Inflammatory macrophage treated with lipopolysaccharide for 1 hour (primary cell): ENCODE data around the gene ABTB2.

Experiments
- DNase-seq, 2 donors: peaks; one replicate each; pipeline ENCODE4 v3.0.0-alpha.2; 2020 to 2022

Gene ABTB2

DNA sequence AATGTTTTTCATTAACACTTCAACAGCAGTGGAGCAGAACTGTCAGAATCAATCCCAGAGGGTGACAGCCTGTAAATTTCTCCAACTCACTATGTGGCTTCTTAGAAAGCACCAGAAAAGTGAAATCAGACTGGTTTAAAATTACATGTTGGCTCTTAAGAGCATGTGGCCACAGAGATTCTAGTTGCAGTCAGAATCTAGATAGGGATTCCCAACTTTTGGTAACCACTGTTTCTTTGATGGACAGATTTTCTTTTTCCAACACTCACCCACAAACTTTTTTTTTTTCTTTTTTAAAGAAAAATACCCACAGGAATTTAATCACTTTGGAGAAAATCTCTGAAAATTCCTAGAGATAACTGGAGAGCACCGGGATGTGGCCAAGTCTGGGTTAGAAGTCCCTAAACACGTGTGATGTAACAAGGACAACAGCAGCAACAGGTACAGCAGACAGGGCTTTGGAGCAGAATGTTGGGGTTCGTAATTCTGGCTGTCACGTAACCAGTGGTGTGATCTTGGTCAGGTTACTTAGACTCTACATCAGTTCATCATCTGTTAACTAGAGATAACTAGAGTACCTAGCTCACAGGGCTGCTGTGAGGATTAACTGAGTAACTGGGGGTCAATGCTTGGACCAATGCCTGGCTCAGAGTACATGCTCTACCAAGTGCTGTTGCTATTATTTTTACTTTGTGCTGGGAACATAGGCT, 152.3 kb downstream of the ABTB2 start:
- no peak for DNase-seq

DNA sequence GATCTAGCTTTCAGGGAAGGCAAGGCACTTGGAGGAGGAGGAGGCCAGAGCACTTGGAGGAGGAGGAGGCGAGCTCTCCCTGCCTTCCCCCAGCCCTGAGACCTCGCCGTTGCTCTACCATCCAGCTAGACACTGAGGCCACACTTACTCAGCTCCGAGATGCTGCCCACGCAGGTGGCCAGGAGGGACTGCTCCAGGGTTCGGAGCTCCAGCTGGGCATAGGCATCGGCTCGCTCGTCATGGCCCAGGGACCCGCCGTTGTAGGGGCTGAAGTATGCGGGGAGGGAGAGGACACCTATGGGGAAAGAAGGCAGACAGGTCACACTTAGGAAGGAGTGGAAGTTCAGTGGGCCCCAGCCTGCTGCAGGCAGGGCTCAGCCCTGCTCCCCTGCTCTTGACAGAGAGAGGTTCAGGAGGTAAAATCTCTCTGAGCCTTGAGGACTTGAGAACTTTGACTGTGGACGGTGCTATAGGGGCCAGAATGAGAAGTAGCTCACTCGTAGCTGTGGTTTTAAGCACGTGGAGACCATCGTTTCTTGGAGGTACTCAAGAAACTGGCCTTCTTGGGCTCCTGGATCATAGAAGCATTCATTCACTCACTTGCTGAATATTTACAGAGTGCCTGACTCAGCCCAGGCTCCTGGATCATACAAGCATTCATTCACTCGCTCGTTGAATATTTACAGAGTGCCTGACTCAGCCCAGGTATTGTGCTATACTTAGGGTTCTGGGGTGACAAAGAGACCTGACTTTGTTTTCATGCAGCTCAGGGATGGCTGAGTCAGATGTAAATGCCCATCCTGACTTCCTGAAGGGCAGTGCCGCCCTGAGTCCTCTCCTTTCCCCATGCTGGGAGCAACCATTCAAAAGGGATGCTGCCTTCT, 153.2 kb downstream of the ABTB2 start:
- no peak for DNase-seq

DNA sequence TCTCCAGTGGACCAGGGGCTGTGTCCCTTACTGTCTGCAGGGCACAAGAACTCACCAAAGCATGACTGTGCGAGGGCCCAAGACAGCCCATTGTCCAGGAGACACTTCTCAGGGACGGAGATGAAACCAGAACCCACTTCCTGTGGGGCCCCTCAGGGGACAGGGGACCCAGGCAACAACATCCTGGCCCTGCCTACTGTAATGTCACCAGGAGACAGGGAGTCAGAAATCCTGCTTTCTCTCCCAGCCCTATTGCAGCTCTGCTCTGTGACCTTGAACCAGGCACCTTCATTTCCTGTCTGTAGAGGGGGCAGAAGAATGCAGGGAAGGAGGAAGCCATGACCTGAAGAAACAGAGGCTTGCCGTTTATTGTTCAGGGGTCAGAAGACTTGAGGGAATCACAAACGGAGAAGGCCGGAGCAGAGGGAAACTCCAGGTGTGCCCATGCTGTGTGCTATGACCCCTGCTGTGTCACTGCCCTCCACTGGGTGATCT, 154.4 kb downstream of the ABTB2 start:
- DNase-seq, result no peak

DNA sequence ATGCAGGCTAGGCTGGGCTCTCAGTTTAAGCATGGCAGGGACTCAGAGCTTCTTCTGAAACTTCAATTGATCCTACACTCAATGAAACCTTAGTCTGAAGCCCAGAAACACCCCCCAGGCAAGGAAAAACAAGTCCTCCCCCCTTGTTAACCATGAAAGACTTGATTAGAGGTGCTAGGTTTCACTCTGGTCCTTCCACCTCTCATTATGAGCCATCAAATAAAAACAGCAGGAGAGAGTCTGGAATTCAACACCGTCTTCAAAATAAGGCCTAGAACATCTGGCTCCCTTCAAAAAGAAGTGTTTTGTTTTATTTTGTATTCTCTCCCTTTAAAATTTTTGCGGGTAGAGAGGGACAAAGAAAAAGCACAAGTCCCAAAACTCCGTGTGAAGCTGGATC, 156.7 kb downstream of the ABTB2 start:
- DNase-seq, result no peak

DNA sequence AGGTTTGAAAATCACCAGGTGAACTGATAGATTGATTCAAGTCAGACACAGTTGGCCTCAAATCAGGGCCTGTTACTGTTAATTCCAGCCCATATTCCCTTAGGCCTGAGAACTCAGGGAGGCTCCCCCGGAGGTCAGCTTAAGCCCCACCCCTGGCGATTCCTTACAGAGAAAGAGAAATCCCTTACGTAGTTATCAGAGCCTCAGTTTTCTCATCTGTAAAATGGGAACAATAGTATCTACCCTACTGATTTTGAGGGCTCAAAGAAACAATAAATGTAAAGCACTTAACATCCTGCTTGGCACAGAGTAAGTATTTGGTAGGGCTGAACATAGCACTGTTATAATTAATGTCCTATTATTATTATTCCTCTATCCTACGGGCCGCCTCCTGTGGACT, 158.3 kb downstream of the ABTB2 start:
- DNase-seq, result no peak

DNA sequence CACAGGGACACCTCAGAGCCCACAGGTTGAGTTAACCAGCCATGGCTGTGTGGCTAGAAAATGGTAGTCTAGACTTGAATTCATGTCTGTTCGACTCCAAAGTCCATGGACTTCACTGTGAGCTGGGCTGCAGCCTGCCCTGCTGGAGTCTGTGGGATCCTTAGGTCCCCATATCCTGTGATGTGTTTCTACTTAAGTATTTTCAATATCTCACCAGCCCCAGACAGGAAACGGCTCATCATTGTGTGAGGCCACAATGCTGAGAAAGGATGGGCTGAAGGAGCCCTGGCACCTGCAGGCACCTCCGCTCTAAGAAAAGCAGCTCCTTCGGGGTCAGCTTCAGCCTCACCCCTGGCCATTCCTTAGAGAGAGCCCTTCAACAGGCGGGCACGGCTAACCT, 159.3 kb downstream of the ABTB2 start:
- DNase-seq, result no peak

DNA sequence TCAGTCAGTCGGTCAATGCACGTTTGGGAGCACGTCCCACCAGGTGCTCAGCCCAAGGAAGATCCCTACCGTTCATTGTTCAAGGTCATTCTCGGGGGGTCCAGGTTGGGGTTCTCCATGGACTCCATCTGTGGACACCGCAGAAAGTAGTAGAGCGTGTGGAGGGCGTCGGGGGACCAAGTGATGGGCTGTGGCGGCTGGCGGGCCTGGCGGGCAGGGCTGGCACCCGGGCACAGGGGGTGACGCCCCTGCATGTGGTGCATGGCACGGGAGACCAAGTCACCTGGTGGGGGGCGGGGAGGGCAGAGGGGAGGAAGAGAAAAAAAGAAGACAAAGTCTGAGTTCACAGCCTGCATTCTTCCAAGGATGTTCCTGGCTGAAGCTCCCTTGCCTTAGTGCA, 160.6 kb downstream of the ABTB2 start:
- DNase-seq, result no peak

DNA sequence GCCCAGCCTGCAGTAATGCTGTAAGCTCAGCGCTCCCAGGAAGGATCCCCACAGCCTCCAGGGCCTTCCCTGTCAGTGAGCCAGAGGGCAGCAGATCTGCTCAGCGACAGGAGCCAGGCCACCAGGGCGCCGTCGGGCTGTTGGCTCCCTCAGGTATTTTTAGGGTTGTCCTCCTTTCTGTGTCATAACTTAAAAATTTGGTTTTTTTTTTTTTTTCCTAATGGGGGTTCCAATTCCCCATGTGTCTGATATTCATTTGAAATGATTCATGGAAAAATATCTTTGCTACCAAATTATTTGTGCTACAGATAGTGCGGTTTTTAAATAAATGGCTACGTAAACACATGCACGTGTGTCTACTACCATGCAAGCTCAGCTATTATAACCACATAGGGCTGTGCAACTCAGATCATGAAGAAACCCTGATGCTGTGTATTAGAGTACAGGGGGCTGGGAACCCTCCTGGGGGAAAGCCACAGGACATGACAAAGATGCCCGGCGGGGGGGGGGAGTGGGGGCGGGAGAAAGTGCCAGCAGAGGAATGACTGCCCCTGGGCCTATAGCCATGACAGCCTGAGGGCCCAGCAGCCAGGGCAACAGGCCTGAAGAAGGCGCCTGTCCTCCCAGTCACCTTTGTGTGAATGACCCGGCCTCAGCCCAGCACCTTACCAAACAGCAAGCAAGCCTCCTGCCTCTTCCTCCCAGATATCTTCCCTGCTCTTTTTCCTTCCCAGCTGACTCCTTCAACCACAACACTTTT, 163.1 kb downstream of the ABTB2 start:
- DNase-seq, result no peak

DNA sequence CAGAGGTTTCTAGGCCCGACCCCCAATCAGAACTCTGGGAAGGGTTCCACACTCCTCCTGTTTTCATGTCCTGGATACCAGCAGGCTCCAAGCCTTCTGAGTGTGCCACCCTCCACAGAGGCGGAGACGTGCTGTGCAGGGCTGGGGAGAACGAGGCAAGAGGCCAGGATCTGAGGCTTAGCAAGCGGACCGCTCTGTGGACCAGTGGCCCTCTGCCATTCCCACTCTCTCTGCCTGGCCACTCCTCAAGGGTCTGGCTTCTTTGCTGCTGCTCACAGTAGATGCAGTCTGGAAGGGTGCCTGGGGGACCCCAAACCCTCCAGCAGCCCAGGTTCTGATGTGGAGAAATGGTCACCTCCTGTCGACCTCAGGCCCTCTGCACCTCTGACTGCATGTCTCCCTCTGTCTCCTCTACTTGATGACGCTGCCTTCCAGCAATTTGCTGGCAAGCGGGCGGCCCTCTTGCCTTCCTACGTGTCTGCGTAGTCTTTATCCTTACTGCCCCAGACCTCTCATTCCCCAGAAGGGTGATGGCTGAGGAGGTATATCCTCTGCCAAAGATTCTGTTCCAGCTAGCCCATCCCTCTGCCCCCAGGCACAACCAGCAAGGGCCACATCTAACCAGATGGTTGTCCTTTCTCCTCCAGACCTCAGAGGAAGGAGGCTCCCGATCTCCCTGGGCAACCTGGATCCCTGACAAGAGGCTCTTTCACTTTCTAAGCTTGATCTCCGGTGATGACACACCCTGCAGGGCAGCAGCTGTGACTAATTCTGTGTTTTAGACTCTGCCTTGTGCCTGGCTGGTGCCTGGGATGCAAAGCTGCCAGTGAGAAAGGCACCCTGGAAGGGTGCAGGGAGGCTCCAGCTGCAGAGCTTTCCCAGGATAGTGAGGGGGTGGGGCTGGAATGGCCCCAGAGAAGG, 165.1 kb downstream of the ABTB2 start:
- DNase-seq, result no peak

DNA sequence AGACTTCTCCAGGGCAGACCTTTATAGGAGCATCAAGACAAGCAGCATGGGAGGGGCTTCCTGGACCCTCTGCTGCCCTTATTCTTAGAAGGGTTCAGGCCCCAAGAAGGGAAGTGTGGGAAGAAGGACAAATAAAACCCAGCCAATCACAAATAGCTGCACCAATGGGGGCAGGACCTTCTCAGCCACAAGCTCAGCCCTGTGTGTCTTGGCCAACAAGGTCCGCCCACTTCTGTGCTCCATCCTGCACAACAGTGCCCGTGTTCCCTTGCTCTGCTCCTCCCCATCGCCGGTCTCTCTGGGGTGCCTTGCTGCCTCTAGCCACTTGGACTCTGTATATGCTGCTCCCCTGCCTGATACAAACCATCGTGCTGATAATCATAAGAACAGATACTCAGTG, 166.2 kb downstream of the ABTB2 start:
- no peak for DNase-seq

DNA sequence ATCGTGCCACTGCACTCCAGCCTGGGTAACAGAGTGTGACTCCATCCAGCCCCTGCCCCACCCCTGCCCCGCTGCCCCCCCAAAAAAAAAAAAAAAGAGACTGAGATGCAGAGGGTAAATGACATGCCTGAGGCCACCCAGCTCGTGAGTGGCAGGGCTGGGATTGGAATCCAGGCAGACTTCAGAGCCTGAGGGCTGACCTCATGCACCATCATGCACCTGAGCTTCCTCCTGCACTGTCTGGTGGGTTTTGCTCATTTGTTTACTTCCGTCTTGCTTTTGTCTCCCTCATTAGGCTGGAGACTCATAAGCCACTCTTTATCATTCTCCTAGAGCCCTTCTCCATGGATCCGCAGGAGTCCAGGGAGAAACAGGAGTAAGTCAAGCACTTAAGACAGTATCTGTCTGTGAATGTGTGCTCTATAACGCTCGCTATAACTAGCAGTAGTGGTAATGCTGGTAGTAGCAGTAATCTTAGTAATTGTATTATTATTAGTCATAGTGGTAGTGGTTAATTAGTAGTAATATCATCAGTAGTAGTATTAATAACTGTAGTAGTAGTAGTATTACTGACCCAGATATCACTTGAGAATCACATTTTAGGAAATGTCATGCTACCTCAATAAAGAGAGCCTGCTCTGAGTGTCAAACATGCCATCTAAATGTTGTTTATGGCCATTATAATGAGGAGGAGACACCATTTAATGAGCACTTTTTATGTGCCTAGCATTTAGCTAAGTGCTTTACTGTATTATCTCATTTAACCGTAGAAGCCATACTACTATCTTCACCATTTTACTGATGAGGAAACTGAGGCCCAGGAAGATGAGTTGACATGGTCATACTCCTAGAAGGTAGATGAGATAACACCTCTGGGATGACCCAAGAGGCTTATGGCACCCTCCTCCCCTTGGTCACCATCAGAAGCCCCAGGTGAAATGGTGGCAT, 167.3 kb downstream of the ABTB2 start:
- DNase-seq, result no peak

DNA sequence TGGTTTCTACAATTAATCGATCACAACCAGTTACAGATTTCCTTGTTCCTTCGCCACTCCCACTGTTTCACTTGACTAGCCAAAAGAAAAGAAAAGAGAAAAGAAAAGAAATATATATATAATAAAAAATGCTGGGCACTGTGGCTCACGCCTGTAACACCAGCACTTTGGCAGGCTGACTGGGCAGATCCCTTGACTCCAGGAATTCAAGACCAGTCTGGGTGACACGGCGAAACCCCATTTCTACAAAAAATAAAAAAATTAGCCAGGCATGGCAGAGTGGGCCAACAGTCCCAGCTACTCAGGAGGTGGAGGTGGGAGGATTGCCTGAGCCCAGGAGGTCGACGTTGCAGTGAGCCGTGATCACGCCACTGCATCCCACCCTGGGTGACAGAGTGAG, 168.6 kb downstream of the ABTB2 start:
- no peak for DNase-seq

DNA sequence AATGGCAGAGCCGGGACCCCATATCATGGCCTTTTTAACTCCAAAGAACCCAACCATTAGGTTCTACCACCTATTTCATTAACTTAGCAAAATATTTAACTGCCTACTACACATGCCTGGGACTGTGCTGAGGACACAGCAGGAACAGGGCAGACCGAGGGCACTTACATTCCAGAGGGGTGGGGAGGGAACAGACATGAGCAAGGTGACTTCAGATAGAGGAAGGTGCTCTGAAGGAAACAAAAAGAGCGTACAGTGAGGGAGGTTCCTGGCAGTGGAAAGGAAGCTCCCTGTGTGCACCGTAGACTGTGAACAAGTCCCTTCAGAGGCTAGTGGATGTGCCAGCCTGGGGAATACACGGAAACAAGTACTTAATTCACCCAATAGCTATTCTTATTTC, 169.6 kb downstream of the ABTB2 start:
- DNase-seq, result no peak

DNA sequence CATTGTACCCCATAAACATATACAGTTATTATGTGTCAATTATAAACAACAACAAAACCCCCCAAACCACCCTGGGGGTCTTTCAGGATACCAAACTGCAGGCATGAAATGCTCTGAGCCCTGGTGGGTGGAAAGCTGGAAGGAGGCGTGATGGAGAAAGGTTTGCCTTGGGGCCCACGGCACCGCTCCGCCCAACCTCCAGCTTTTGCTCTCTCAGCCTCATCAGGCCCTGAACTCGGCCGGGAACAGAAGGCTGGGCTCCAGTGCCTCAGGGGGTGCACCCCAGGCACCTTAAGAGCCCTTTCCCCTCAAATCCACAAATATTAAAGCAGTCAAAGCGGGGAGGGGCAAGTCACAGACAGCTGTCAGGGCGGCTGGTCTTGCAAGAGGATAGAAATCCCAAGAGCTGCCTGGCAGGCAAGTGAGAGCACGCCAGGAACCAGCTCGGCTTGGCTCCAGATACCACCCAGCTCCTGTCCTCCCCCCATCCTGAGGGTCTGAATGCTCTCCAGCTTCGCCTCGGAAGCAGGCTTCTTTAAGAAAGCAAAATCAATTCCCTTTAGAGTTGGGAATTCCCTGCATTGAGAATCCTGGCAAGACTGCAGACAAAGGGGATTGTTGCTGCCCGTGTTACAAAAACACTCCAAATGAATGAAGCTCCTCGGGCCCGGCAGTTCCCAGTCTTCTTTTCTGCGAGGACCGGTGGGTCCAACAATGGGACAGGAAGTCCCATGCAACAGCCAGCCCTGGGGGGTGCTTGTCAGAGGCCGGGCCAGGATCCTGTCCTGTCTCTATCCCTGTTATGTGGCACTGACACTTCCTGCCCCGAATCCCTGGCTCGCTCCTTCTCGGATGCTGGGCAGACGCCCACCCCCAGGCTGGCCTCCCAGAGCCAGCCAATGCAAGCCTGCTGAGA, 171.6 kb downstream of the ABTB2 start:
- no peak for DNase-seq

DNA sequence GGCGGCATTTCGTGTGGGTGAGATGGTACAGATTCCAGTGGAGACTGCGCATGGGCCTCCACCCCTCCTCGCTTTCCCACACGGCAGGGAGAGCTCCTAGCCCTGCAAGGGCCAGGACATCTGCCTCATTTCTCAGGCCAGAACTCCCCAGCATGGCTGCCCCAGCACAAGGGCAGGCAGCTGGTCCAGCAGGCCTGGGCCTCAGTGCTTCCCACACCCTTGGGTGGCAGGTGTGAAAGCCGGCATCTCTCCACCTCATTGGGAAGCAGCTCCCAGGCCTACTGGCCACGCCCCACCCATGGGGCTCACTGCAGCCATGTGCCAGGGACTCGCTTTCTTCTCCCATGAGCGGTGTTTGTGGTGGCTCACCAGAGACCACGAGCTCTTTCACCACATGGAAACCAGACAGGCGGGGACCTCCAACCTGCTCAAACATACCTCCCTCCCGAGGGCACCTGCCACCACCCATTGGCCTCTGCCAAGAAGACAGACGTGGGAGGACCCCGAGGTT, 173.2 kb downstream of the ABTB2 start:
- no peak for DNase-seq

DNA sequence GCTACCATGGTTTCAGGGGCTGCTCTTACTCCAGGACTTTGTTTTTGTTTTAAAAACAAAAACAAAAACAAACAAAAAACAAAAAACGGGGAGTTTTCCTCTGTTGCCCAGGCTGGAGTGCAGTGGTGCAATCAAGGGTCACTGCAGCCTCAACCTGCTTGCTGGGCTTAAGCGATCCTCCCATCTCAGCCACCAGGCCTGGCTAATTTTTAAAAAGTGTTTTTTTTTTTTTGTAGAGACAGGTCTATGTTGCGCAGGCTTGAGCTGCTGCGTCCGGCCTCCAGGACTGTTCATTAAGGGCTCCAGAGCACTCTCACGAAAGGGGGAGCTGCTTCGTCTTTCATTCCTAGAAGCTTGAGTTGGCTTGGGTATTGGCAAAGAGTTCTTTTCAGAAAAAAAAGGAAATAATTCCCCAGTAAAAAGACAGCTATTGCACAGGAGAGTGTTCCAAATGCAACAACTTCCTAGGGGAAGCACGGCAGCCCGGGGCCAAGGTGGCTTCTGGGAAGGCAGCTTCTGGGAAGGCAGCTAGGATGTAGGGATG, 173.9 kb downstream of the ABTB2 start:
- DNase-seq, result no peak

DNA sequence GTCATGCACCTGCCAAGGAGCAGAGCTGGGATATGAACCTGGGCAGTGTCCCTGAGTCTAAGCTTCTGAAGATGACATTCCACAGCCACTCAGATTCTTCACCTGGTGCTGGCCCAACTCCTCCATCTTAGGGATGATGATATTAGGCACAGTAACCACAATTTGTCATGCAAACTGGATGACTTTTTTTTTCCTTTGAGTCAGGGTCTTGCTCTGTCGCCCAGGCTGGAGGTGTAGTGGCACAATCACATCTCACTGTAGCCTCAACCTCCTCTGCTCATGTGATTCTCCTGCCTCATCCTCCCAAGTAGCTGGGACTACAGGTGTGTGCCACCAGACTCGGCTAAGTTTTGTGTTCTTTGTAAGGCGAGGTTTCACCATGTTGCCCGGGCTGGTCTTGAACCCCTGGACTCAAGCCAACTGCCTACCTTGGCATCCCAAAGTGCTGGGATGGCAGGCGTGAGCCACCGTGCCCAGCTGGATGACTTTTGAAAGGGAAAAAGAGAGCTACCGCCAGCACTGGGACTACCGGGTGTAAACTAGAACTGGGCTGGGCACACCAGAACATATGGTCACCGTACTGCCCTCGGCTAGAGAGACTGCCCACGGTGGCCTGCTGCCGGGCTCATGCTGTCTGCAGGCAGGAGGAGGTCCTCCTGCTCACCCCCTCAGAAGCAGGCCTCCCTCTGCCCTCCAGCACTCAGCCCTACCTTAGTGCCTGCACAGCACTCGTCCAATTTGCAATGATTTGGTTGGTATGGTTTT, 174.7 kb downstream of the ABTB2 start:
- no peak for DNase-seq

DNA sequence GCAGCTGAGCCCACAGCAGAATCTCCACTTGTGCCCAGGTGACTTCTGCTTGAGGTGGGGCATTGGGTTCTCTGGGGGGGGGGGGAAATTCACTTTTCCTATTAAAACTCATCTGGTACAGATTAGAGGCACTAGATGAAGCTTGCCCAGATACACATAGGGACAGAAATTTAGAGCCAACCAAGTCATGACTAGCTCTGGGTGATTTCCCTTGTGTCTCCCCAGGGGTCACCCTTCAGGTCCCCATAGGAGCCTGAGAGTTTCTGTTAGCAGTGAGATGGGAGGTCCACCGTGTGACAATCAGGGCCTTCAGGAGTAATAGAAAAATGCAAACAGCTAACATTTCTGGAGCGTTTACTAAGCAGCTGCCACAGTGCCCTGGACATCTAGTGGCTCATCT, 175.4 kb downstream of the ABTB2 start:
- no peak for DNase-seq
